ENCODE results near the gene NABP2.

Gene NABP2

GRCh38 chr12:56243731-56244181 is 19.6 kb downstream of the NABP2 start:
- H3K4me3 ChIP-seq (ENCODE audit: low read length) = no peak overlapping the region
- no peak for DNase-seq (ENCODE audit: low read depth)
- no peak for TF ChIP-seq CTCF (conservative IDR thresholded peaks at IDR 0.05; ENCODE audit: low read length)

- no peak for TF ChIP-seq CTCF (conservative IDR thresholded peaks at IDR 0.05; ENCODE audit: low read length)
- DNase-seq (ENCODE audit: low read depth) = no peak
Measured at GRCh38 chr12:56244494-56244893, 20.4 kb downstream of the NABP2 start.

GRCh38 chr12:56247923-56248322 is 23.8 kb downstream of the NABP2 start:
- no peak for TF ChIP-seq CTCF (conservative IDR thresholded peaks at IDR 0.05; ENCODE audit: low read length)
- DNase-seq (ENCODE audit: low read depth) = no peak
- no peak overlapping the region for H3K4me3 ChIP-seq (ENCODE audit: low read length)

More at GRCh38 chr12:56244494-56244893, 20.4 kb downstream of the NABP2 start:
- H3K4me3 ChIP-seq (ENCODE audit: low read length) = no peak overlapping the region

- TF ChIP-seq CTCF (conservative IDR thresholded peaks at IDR 0.05; ENCODE audit: low read length) = no peak
- DNase-seq (ENCODE audit: low read depth) = no peak
- no peak overlapping the region for H3K4me3 ChIP-seq (ENCODE audit: low read length)
Measured at GRCh38 chr12:56248711-56249110, 24.6 kb downstream of the NABP2 start.

GRCh38 chr12:56252649-56253048 is 28.5 kb downstream of the NABP2 start:
- H3K4me3 ChIP-seq (ENCODE audit: low read length) = no peak overlapping the region
- no peak for DNase-seq (ENCODE audit: low read depth)
- no peak for TF ChIP-seq CTCF (conservative IDR thresholded peaks at IDR 0.05; ENCODE audit: low read length)

- TF ChIP-seq CTCF (conservative IDR thresholded peaks at IDR 0.05; ENCODE audit: low read length) = no peak
- no peak overlapping the region for H3K4me3 ChIP-seq (ENCODE audit: low read length)
- no peak for DNase-seq (ENCODE audit: low read depth)
Measured at GRCh38 chr12:56253091-56253490, 28.9 kb downstream of the NABP2 start.

GRCh38 chr12:56255671-56256070 is 31.5 kb downstream of the NABP2 start:
- H3K4me3 ChIP-seq (ENCODE audit: low read length) = no peak overlapping the region
- DNase-seq (ENCODE audit: low read depth) = no peak
- no peak for TF ChIP-seq CTCF (conservative IDR thresholded peaks at IDR 0.05; ENCODE audit: low read length)

All from AG10803 (cell line).